RWPE2 (cell line): ENCODE data around the gene ARNT2.
"Not testable (repeated sequence)": the region's sequence is repeated elsewhere in the genome, so short reads cannot be mapped to it uniquely, and the experiment has no call there.

ENCODE experiments used
- ATAC-seq: fragments of 200-7000 bp; cut with Tn5 transposase; 3 replicates; pipeline ENCODE4 v1.9.1; 2021; ENCODE audit warnings: low read depth
- DNase-seq: peaks from one replicate; pipeline ENCODE4 v3.0.0-alpha.2; 2020; ENCODE audit warnings: low spot score
- H3K27ac ChIP-seq: fragments of 450-650 bp; 2 replicates; pipeline ENCODE4 v1.5.1; 2017; ENCODE audit warnings: mild to moderate bottlenecking; ENCODE audit not compliant: poor library complexity, severe bottlenecking
- H3K27me3 ChIP-seq: fragments of 250-450 bp; sonication (Bioruptor Pico); 2 replicates; pipeline ENCODE4 v1.5.1; 2021; ENCODE audit warnings: mild to moderate bottlenecking, moderate library complexity; ENCODE audit not compliant: insufficient read depth, poor library complexity, severe bottlenecking
- H3K36me3 ChIP-seq: fragments of 250-450 bp; sonication (Bioruptor Pico); 2 replicates; pipeline ENCODE4 v1.5.1; 2020; ENCODE audit warnings: low read depth, mild to moderate bottlenecking, moderate library complexity
- H3K4me1 ChIP-seq: fragments of 250-450 bp; sonication (Bioruptor Pico); 2 replicates; pipeline ENCODE4 v1.5.1; 2021; ENCODE audit warnings: mild to moderate bottlenecking, moderate library complexity; ENCODE audit not compliant: insufficient read depth, poor library complexity, severe bottlenecking
- H3K4me3 ChIP-seq: fragments of 250-450 bp; sonication (Bioruptor Pico); 2 replicates; pipeline ENCODE4 v1.5.1; 2021; ENCODE audit warnings: mild to moderate bottlenecking, moderate library complexity; ENCODE audit not compliant: severe bottlenecking
- H3K9me3 ChIP-seq: fragments of 250-450 bp; sonication (Bioruptor Pico); 2 replicates; pipeline ENCODE4 v1.5.1; 2021; ENCODE audit warnings: mild to moderate bottlenecking, moderate library complexity; ENCODE audit not compliant: severe bottlenecking
- TF ChIP-seq, protein P1 (sequence below): fragments of 450-650 bp; IDR thresholded peaks from one replicate; pipeline ENCODE4 v1.5.1; 2017; ENCODE audit warnings: mild to moderate bottlenecking, moderate library complexity; ENCODE audit not compliant: poor library complexity, severe bottlenecking

Gene ARNT2

GRCh38 chr15:80386151-80386550, 18.0 kb upstream of the ARNT2 start:
- peaks cover 37% of the 10 kb centered on the region for H3K27me3 ChIP-seq
- no peak for DNase-seq
- ATAC-seq, result peak; percentile 40; the same call in 1 of the 3 replicates
- no peak overlapping the region for H3K4me3 ChIP-seq
- H3K4me1 ChIP-seq, result no peaks in the 10 kb centered on the region
- TF ChIP-seq, protein P1, sequence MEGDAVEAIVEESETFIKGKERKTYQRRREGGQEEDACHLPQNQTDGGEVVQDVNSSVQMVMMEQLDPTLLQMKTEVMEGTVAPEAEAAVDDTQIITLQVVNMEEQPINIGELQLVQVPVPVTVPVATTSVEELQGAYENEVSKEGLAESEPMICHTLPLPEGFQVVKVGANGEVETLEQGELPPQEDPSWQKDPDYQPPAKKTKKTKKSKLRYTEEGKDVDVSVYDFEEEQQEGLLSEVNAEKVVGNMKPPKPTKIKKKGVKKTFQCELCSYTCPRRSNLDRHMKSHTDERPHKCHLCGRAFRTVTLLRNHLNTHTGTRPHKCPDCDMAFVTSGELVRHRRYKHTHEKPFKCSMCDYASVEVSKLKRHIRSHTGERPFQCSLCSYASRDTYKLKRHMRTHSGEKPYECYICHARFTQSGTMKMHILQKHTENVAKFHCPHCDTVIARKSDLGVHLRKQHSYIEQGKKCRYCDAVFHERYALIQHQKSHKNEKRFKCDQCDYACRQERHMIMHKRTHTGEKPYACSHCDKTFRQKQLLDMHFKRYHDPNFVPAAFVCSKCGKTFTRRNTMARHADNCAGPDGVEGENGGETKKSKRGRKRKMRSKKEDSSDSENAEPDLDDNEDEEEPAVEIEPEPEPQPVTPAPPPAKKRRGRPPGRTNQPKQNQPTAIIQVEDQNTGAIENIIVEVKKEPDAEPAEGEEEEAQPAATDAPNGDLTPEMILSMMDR, result no peak
- no peaks in the 10 kb centered on the region for H3K36me3 ChIP-seq
- H3K27ac ChIP-seq, result no peak overlapping the region
- no peaks in the 10 kb centered on the region for H3K9me3 ChIP-seq

- Histone ChIP-seq H3K4me1 (no peaks in the 10 kb centered on the region), H3K27me3 (peaks cover 50% of the 10 kb centered on the region), H3K36me3 (no peaks in the 10 kb centered on the region), H3K9me3 (no peaks in the 10 kb centered on the region), H3K27ac (no peak overlapping the region), H3K4me3 (no peak overlapping the region)
- TF ChIP-seq, protein P1, result no peak
- ATAC-seq (no peak), DNase-seq (no peak)
These were observed 15.9 kb upstream of the ARNT2 start for GRCh38 chr15:80388326-80388725.

DNA sequence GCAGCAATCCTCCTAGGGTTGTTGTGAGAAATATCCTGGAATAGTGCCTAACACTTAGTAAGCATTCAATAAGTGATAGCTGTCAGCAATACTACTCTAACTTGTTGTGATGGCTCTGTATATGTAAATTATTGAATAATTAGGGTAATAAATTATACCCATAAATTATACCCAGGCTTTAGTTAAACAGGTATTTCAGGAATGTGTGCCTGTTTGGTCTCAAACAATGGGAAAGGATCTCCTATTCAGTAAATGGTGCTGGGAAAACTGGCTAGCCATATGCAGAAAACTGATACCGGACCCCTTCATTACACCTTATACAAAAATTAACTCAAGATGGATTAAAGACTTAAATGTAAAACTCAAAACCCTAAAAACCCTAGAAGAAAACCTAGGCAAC, 14.8 kb upstream of the ARNT2 start:
- TF ChIP-seq, protein P1, result no peak
- DNase-seq (no peak), ATAC-seq (no peak)
- Histone ChIP-seq H3K4me3 (no peak overlapping the region), H3K27me3 (peaks cover 50% of the 10 kb centered on the region), H3K36me3 (no peaks in the 10 kb centered on the region), H3K9me3 (no peaks in the 10 kb centered on the region), H3K4me1 (no peaks in the 10 kb centered on the region), H3K27ac (no peak overlapping the region)

GRCh38 chr15:80390942-80391341, 13.2 kb upstream of the ARNT2 start:
- not testable (repeated sequence) for DNase-seq, H3K27ac ChIP-seq, ATAC-seq, H3K9me3 ChIP-seq, H3K4me1 ChIP-seq, H3K36me3 ChIP-seq, H3K4me3 ChIP-seq
- peaks cover 53% of the 10 kb centered on the region for H3K27me3 ChIP-seq

GRCh38 chr15:80395616-80396015, 8.6 kb upstream of the ARNT2 start:
- H3K36me3 ChIP-seq, result no peaks in the 10 kb centered on the region
- peaks cover 52% of the 10 kb centered on the region for H3K27me3 ChIP-seq
- no peaks in the 10 kb centered on the region for H3K4me1 ChIP-seq
- H3K9me3 ChIP-seq, result no peaks in the 10 kb centered on the region
- ATAC-seq, result no peak
- TF ChIP-seq, protein P1, result no peak
- DNase-seq, result no peak
- H3K4me3 ChIP-seq, result no peak overlapping the region
- no peak overlapping the region for H3K27ac ChIP-seq
